HL-60 (cell line): ENCODE results near the gene ADPRM.

Experiments used
- DNase-seq, 2 experiments: peaks; one replicate each; pipeline ENCODE4 v3.0.0-alpha.2; 2010 to 2020; ENCODE audit warnings: low read depth in 1 of 2, low spot score in 1 of 2
- H3K27ac ChIP-seq: fragments of 250-450 bp; sonication (Bioruptor Pico); replicated peaks from 2 replicates; pipeline ENCODE4 v1.5.1; 2020; ENCODE audit warnings: mild to moderate bottlenecking, moderate library complexity
- H3K27me3 ChIP-seq: fragments of 250-450 bp; sonication (Bioruptor Pico); 2 replicates; pipeline ENCODE4 v1.5.1; 2021; ENCODE audit warnings: mild to moderate bottlenecking, moderate library complexity; ENCODE audit not compliant: insufficient read depth, poor library complexity, severe bottlenecking
- H3K4me3 ChIP-seq: replicated peaks from 2 replicates; pipeline ENCODE4 v1.5.1; 2011; ENCODE audit warnings: mild to moderate bottlenecking, control low read depth, low read length; ENCODE audit not compliant: insufficient read depth
- GABPA ChIP-seq: IDR thresholded peaks from 2 replicates; pipeline ENCODE4 v1.6.1; 2012; ENCODE audit warnings: low read depth
- POLR2AphosphoS5 ChIP-seq: IDR thresholded peaks from 2 replicates; pipeline ENCODE4 v1.6.1; 2012; ENCODE audit warnings: low read depth
- SPI1 ChIP-seq: IDR thresholded peaks from 2 replicates; pipeline ENCODE4 v1.6.1; 2012; ENCODE audit warnings: low read depth, mild to moderate bottlenecking, borderline replicate concordance
- TF ChIP-seq, protein P1 (sequence below): IDR thresholded peaks from one replicate; pipeline ENCODE4 v1.5.1; 2011; ENCODE audit warnings: low read length, control low read depth, inconsistent platforms; ENCODE audit not compliant: insufficient read depth
- TF ChIP-seq, protein P2 (sequence below): IDR thresholded peaks from 2 replicates; pipeline ENCODE4 v1.6.1; 2012; ENCODE audit warnings: low read depth; ENCODE audit not compliant: insufficient replicate concordance

ADPRM gene

GRCh38 chr17:10699856-10700255 is 2.5 kb downstream of the ADPRM start:
- H3K4me3 ChIP-seq = no peak overlapping the region
- H3K27ac ChIP-seq = peak overlapping the region; percentile 32; the same call in 1 of the 2 replicates
- DNase-seq = peak in 1 of 2 experiments; percentile 1
- no peaks in the 10 kb centered on the region for H3K27me3 ChIP-seq
- no peak for TF ChIP-seq SPI1
- TF ChIP-seq POLR2AphosphoS5 = no peak
- TF ChIP-seq, protein P1, sequence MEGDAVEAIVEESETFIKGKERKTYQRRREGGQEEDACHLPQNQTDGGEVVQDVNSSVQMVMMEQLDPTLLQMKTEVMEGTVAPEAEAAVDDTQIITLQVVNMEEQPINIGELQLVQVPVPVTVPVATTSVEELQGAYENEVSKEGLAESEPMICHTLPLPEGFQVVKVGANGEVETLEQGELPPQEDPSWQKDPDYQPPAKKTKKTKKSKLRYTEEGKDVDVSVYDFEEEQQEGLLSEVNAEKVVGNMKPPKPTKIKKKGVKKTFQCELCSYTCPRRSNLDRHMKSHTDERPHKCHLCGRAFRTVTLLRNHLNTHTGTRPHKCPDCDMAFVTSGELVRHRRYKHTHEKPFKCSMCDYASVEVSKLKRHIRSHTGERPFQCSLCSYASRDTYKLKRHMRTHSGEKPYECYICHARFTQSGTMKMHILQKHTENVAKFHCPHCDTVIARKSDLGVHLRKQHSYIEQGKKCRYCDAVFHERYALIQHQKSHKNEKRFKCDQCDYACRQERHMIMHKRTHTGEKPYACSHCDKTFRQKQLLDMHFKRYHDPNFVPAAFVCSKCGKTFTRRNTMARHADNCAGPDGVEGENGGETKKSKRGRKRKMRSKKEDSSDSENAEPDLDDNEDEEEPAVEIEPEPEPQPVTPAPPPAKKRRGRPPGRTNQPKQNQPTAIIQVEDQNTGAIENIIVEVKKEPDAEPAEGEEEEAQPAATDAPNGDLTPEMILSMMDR = no peak
- TF ChIP-seq, protein P2, sequence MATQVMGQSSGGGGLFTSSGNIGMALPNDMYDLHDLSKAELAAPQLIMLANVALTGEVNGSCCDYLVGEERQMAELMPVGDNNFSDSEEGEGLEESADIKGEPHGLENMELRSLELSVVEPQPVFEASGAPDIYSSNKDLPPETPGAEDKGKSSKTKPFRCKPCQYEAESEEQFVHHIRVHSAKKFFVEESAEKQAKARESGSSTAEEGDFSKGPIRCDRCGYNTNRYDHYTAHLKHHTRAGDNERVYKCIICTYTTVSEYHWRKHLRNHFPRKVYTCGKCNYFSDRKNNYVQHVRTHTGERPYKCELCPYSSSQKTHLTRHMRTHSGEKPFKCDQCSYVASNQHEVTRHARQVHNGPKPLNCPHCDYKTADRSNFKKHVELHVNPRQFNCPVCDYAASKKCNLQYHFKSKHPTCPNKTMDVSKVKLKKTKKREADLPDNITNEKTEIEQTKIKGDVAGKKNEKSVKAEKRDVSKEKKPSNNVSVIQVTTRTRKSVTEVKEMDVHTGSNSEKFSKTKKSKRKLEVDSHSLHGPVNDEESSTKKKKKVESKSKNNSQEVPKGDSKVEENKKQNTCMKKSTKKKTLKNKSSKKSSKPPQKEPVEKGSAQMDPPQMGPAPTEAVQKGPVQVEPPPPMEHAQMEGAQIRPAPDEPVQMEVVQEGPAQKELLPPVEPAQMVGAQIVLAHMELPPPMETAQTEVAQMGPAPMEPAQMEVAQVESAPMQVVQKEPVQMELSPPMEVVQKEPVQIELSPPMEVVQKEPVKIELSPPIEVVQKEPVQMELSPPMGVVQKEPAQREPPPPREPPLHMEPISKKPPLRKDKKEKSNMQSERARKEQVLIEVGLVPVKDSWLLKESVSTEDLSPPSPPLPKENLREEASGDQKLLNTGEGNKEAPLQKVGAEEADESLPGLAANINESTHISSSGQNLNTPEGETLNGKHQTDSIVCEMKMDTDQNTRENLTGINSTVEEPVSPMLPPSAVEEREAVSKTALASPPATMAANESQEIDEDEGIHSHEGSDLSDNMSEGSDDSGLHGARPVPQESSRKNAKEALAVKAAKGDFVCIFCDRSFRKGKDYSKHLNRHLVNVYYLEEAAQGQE = no peak
- TF ChIP-seq GABPA = no peak

GRCh38 chr17:10702574-10702973 is 5.2 kb downstream of the ADPRM start:
- TF ChIP-seq, protein P1 = no peak
- TF ChIP-seq, protein P2 = no peak
- TF ChIP-seq POLR2AphosphoS5 (no peak), GABPA (no peak), SPI1 (no peak)
- Histone ChIP-seq H3K27ac (no peak overlapping the region), H3K27me3 (no peaks in the 10 kb centered on the region), H3K4me3 (no peak overlapping the region)
- DNase-seq = peak in 1 of 2 experiments; percentile 3

DNA sequence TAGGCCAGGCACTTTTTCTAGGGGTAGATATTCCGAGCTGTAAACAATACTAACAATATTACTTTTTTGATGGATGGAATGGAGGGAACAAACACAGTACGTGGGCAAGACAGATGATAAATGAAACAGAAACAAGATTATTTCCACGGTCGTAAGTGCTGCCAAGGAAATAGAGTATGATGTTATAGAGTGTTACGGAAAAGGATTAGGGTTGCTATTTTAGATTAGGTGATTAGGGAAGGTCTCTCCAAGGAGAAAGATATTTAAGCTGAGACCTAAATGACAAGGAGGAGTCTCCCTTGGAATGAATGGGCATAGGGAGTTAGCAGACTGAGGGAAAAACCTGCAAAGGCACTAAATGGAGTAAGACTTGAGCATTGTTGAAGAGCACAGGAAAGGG is 8.3 kb downstream of the ADPRM start:
- TF ChIP-seq, protein P1 = no peak
- TF ChIP-seq, protein P2 = no peak
- TF ChIP-seq GABPA (no peak), POLR2AphosphoS5 (no peak), SPI1 (no peak)
- Histone ChIP-seq H3K27ac (no peak overlapping the region), H3K27me3 (no peaks in the 10 kb centered on the region), H3K4me3 (no peak overlapping the region)
- no peak for DNase-seq
